ENCODE data around the gene LRRN4CL.

Gene LRRN4CL

GRCh38 chr11:62646825-62647608 lies 42.3 kb downstream of the LRRN4CL start:
- DNase-seq = no peak

GRCh38 chr11:62645946-62646824 lies 43.1 kb downstream of the LRRN4CL start, which contains the start of gene GANAB:
Gene GANAB (minus strand): TSS chr11:62646613. CDS start chr11:62646599, 14 bp downstream.
- peak; percentile 94 to 99 (median 98) for DNase-seq

GRCh38 chr11:62645671-62645945 lies 43.7 kb downstream of the LRRN4CL start:
- DNase-seq = peak in 1 of 5 experiments; percentile 22

GRCh38 chr11:62644220-62644619 lies 45.1 kb downstream of the LRRN4CL start:
- no peak for DNase-seq
